Astrocyte of the spinal cord (primary cell): ENCODE results near the gene NBL1.

Experiments
- DNase-seq: peaks from one replicate; pipeline ENCODE4 v3.0.0; 2011; ENCODE audit warnings: low read depth, low spot score
- H3K4me3 ChIP-seq: 2 replicates; pipeline ENCODE4 v1.5.1; 2011; ENCODE audit warnings: low read depth, mild to moderate bottlenecking, low read length, moderate library complexity
- in situ Hi-C: cut with HindIII; loops from 2 replicates; pipeline ENCODE4 v1.10.0; 2017; ENCODE audit warnings: low sequenced_read_pairs
- TF ChIP-seq, protein P1 (sequence below): IDR thresholded peaks from 2 replicates; pipeline ENCODE4 v1.5.1; 2012; ENCODE audit warnings: low read depth, mild to moderate bottlenecking, low read length, inconsistent platforms

The NBL1 gene

GRCh38 chr1:19682901-19683300 is 38.8 kb downstream of the NBL1 start:
- H3K4me3 ChIP-seq: no peak overlapping the region
- in situ Hi-C loops: no loop called here
- TF ChIP-seq, protein P1, sequence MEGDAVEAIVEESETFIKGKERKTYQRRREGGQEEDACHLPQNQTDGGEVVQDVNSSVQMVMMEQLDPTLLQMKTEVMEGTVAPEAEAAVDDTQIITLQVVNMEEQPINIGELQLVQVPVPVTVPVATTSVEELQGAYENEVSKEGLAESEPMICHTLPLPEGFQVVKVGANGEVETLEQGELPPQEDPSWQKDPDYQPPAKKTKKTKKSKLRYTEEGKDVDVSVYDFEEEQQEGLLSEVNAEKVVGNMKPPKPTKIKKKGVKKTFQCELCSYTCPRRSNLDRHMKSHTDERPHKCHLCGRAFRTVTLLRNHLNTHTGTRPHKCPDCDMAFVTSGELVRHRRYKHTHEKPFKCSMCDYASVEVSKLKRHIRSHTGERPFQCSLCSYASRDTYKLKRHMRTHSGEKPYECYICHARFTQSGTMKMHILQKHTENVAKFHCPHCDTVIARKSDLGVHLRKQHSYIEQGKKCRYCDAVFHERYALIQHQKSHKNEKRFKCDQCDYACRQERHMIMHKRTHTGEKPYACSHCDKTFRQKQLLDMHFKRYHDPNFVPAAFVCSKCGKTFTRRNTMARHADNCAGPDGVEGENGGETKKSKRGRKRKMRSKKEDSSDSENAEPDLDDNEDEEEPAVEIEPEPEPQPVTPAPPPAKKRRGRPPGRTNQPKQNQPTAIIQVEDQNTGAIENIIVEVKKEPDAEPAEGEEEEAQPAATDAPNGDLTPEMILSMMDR: no peak
- no peak for DNase-seq

GRCh38 chr1:19683351-19683750 is 39.2 kb downstream of the NBL1 start:
- TF ChIP-seq, protein P1: no peak
- in situ Hi-C loops: no loop called here

GRCh38 chr1:19684677-19685076 is 40.6 kb downstream of the NBL1 start:
- no peak overlapping the region for H3K4me3 ChIP-seq
- in situ Hi-C loops: no loop called here
- no peak for DNase-seq
- TF ChIP-seq, protein P1: no peak

More at GRCh38 chr1:19683351-19683750, 39.2 kb downstream of the NBL1 start:
- no peak overlapping the region for H3K4me3 ChIP-seq
- no peak for DNase-seq

DNA sequence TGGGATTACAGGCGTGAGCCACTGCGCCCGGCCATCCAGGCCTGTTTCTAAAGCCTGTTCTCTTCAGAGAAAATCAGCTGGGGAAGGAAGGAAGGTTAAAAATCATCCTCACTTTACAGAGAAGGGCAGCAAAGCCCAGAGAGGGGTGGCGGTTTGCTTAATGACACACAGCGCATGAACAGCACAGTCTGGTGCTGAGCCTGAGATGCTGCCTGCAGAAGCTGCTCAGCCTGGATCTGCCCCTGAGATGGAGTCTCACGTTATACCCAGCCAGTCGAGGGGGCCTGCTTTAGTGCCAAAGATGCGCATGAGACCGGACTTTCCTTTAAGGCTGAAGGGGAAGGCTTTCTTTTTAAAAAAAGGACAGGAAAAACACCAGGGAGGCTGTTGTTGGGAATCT is 41.9 kb downstream of the NBL1 start:
- TF ChIP-seq, protein P1: no peak
- no peak overlapping the region for H3K4me3 ChIP-seq
- in situ Hi-C loops: no loop called here
- DNase-seq: no peak

GRCh38 chr1:19687414-19687813 is 43.3 kb downstream of the NBL1 start:
- in situ Hi-C loops: no loop called here
- H3K4me3 ChIP-seq: no peak overlapping the region
- DNase-seq: no peak
- TF ChIP-seq, protein P1: no peak

DNA sequence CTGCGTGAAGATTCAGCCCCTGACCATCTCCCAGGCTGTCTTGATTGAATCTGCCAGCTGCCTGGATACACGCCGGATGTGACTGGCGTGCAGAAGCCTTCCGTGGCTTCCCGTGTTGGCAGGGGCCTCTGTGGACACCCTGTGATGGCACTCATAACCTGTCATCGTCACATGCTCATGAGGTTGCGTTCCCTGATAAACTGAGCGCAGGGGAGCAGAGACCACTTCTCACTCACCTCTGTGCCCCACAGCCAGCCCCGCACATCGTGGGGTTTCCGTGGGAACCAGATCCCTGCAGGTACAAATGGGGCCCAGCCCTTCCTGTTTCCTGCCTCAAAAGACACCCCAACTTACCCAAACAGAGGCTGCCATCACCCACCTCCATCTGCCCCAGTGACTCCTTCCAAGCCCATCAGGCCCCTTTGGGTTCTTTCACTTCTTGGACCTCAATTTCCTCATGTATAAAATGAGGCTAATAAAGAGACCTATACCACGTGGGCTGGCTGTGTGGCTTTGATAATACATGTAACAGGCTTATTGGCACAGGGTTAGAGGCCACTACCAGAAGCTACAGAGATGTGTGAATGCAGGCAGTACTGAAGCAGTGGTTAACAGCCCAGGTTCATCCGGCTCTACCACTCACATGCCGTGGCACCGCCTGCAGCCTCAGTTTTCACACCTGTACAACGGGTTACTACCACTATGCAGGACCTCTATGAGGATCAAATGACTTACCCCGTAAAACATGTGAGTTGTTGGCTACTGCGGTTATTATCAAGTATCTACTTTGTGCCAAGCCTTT is 44.1 kb downstream of the NBL1 start:
- no peak overlapping the region for H3K4me3 ChIP-seq
- no peak for DNase-seq
- TF ChIP-seq, protein P1: no peak
- in situ Hi-C loops: no loop called here
